HTERT RPE-1 (cell line): ENCODE results near the gene ANKRD34A.

ENCODE experiments used
- in situ Hi-C: fragments of 300-500 bp; cut with MboI; formaldehyde crosslinking; loops from 4 replicates; pipeline ENCODE4 v1.14.3; 2020; ENCODE audit warnings: low sequenced_read_pairs

Gene ANKRD34A

DNA sequence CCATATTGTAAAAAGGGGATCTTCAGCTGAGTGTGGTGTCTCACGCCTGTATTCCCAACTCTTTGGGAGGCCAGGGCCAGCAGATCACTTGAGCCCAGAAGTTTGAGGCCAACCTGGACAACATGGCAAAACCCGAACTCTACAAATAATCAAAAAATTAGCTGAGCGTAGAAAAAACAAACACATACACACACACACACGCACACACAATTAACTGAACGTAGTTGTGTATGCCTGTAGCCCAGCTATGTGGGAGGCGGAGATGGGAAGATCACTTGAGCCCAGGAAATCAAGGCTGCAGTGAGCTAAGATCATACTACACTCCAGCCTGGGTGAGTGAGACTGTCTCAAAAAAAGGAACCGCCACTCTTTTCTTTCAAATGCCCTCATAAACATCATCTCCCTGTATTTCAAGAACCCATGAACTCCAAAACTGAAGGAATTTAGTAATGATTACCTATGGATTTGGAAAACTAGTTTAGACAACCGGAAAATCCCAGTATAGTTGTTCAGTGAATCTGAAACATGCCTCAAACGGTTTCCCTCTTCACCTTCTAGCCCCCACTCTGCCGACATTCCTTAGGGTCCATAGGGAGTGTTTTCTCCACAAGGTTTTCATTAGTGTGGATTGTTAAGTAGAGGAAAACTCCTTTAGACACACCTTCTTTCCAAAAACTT is 27.5 kb upstream of the ANKRD34A start:
- in situ Hi-C loops = no loop called here

DNA sequence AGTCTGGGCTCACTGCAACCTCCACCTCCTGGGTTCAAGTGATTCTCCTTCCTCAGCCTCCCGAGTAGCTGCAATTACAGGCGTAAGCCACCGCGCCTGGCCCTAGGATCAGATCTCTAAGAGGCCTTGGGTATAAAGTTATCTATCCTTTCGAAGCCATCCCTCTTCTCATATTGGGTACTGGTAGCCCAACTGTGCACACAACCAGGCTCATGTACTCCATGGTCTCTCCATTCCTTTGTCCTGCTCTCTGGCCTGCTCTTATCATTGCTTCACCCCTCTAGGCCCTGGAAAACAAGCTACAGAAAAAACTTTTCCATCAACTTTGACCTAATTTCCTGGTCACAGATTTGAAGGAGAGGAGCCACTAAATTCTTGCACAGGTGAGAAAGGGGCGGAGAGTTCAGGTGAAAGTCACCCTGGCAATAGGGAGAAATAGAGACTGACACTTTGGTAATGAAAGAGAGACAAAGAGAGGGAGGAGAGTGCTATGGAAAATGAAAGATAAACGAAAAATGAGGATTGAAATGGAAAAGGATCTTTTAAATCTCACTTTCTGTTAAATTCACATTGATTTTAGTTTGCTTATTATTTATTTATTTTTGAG is 26.0 kb upstream of the ANKRD34A start:
- in situ Hi-C loops = no loop called here

DNA sequence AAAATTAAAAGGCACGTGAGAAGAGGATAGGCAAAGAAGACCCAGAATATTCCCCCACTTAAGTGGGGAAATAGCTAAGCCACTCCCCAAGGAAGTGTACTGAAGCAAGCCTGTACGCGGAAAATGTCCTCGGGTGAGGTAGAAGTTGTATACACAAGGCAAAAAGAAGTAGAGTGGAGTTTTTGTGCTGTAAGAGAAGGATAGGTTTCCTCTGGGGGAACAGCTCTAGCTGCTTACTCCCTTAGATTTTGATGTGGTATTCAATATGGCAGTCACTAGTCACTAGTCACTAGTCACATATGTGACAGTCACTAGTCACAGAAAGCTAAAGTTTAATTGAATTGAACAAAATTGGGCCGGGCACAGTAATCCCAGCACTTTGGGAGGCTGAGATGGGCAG is 24.4 kb upstream of the ANKRD34A start:
- in situ Hi-C loops = no loop called here

GRCh38 chr1:145987926-145988325 is 23.6 kb upstream of the ANKRD34A start:
- in situ Hi-C loops = no loop called here

- in situ Hi-C loops = no loop called here
These were observed 22.2 kb upstream of the ANKRD34A start for GRCh38 chr1:145986551-145986950.

DNA sequence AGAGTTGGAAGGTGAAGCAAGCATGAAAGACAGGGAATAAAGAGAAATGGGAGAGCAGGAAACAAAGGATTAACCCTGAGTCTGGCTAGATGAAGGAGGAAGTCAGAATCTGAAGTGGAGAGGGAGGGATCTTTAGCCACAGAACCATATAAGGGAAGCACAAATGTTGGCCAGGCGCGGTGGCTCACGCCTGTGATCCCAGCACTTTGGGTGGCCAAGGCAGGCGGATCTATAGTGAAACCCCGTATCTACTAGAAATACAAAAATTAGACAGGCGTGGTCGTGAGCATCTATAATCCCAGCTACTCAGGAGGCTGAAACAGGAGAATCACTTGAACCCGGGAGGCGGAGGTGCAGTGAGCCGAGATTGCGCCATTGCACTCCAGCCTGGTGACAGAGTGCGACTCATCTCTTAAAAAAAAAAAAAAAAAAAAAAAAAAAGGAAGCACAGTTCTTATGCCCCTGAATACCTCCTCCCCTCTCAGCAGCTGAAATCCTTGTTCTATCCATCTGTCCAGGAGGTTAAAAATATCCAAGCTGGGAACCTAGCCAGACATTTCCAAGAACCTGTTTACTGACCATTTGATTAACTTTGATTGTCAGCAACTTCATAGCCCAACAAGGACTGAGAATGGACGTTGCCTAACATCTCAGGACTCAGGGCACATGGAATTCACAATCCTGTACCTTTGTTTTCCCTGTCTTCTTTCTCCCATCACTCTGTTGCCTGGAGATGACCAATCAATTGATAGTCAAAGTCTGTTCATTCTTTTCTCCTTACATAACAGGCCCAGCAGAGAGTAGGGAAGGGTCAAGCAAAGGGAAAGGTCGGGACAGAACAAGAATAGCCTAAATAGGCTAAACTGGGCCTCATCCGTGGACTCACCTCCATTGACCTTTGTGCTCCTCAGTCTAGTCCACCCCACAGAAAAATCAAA is 21.4 kb upstream of the ANKRD34A start:
- in situ Hi-C loops = no loop called here

DNA sequence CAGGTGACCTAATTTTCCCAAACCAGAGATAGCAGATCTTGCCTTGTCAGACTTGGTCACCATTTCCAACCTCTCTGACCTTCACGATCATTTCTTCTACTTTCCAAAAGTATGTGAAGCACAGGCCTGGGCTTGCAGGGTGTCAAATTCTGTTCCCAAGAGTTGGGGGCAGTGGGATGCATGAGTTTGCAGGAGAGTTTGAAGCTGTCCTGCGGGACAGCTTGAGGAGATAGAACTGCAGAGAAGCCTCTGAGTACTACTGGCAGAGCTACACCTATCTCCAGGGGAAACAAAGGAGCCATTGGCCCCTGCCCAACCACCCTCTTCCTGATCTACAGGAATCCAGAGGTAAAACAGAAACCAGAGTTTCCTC is 20.7 kb upstream of the ANKRD34A start:
- in situ Hi-C loops = no loop called here

- in situ Hi-C loops = no loop called here
These were observed 19.8 kb upstream of the ANKRD34A start for GRCh38 chr1:145983960-145984830.

DNA sequence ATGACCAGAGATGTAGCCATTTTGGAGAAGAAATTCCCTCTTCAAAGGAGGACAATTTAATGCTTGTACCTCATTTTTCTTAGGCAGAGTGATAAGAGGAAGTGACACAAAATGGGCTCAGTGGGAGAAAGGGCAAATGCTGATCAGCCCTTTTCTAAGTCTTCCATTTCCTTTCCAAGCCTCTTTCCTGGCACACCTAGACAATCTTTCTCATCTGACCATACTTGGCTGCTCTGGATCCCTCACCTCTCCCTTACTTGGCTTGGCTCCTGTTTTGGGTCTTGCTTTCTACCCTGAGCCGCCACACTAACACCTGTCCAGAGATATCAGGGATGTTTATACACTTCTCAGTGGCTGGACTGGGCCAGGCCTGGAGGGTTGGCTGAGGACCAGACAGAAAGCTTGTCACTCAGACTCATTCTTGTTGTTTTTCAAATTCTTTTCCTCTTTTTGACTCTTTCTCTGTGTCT is 18.9 kb upstream of the ANKRD34A start:
- in situ Hi-C loops = no loop called here

DNA sequence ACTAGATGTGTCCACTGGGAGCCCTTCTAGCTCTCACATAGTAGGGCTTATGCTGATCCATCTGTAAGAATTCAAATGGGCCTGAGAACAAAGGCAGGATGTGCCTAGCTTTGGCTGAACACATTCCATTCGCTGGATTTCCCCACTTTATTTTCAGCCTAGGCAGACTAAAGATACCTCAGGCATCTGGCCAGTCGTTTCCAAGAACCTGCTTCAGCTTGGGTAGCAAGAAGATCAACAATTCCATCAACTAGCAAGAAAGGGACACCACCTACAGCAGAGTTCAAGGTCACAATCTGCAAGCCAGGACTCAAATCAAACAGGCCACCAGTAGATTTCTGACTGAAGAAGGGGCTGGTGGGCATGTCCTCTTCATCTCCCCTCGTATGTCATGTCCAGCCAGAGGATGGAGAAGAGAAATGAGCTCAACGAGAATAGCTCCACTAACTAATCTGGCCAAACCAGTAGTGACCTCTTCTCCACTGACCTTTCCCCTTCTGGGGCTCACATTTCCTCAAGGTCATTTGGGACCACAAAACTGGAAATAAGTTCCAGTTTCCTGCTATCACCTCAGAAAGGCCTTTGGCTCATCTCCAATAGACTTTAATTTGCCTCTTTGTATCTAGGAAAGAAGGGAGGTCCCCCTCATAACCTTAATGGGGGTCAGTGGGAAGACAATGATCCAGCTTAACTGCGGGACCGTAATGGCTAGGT is 17.8 kb upstream of the ANKRD34A start:
- in situ Hi-C loops = no loop called here

DNA sequence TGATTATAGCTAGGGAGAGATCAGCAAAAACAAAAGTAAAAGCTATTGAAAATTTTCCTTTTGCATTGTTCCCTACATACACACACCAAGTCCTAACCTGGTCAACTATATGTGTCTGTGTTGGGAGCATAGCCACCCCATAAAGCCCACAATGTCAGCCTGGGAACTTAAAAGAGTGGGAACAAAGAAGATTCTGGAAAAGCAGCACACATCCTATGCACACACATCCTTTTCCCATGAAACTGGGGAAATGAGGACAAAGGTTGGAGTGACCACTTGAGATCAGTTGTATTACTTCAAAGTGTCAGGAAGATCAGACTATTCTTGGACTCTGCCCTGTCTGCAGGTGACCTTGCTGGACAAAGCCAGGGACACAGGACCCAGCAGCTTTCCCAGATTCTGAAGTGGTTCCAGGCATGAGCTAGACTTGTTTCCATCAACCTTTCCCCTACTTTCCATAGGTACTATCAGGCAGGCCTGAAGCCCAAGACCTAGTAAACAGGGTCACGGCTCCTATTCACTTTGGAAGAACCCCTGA is 16.2 kb upstream of the ANKRD34A start:
- in situ Hi-C loops = no loop called here

DNA sequence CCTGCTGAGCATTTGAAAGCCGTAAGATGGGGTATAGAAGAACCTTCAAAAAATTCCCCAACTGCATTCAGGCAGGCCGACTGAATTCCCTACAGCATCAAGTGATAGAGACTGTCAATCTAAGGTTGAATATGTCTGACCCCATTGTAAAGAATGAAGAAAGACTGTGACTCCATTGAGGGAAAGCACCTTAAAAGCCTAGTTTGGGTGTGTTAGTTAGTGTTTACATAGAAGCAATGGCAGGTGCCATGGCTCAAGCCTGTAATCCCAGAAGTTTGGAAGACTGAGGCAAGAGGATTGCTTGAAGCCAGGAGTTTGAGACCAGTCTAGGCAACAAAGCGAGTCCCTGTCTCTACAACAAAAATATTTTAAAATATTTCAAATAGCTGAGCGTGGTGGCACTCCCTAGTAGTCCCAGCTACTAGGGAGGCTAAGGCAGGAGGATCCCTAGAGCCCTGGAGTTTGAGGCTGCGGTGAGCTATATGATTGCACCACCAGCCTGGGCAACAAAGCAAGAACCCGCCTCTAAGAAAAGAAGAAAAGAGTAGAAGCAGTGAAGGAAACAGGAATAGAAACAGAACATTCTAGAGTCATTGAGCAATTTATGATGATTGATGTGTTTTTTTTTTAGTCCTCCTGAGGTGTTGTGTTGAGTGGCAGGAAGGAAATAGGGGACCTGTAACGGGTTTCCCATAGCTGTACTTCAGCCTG is 15.5 kb upstream of the ANKRD34A start:
- in situ Hi-C loops = no loop called here

- in situ Hi-C loops = no loop called here
These were observed 14.7 kb upstream of the ANKRD34A start for GRCh38 chr1:145978854-145979745.

GRCh38 chr1:145978471-145978853 is 14.1 kb upstream of the ANKRD34A start:
- in situ Hi-C loops = no loop called here

DNA sequence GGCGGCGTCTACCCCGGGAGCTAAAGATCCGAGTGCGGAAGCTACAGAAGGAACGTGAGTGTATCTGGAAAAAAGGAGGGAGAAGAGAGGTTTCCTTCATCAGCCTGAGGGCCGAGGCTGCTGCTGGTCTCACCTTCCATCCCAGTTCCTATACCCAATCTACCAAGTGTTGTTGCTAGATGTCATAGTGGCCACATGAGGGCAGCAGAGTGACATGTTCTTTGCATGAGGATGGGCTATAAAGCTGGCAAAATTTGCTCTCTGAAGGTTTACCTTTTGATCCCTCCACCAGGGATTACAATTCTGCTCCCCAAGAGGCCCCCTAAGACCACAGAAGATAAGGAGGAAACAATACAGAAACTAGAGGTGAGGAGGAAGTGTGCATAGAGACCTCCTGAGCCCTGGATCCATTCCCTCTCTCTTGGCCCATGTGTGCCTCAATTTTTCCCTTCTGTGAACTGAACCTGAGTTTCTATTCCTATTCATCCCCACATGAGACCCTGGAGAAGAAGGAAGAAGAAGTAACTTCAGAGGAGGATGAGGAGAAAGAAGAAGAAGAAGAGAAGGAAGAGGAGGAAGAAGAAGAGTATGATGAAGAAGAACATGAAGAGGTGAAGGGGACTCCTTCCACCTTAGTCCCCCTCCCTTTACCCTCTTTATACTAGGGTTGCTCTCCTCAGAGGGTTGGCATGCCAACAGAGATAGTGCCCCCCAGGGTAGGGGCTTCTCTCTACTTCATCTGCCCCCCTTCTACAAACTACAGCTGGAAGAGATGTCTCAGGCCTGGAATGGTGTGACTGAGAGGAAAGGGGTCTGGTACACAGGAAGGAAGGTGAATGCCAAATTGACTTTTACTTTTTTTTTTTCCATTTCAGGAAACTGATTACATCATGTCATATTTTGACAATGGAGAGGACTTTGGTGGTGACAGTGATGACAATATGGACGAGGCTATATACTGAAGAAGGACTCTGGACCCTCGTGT is 13.4 kb upstream of the ANKRD34A start:
- in situ Hi-C loops = no loop called here

- in situ Hi-C loops = no loop called here
These were observed 12.6 kb upstream of the ANKRD34A start for GRCh38 chr1:145977016-145977415.

DNA sequence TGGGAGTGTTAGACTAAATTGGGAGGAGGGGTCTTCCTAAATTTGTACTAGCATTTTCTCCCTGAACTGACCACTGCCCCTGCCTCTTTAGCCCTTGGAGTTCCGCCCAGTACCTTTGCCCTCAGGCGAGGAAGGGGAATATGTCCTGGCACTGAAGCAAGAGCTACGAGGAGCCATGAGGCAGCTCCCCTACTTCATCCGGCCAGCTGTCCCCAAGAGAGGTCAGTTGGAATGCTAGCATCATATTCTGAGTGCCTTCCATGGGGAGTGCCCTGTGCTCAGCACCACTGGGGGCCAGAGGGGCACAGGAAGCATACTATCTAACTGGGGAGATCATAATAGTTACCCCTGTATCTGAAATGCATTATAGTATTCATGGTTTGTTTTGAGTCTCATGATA is 10.8 kb upstream of the ANKRD34A start:
- in situ Hi-C loops = no loop called here
